ENCODE results near the gene ARID5A. TPM values are rescaled to one million over a fixed set of nuclear protein-coding genes. Genes with fewer than 3 reads are reported as not detected.

Gene ARID5A
- total RNA-seq, 1 donor, result 7.6 TPM

GRCh38 chr2:96558485-96558884, 21.9 kb downstream of the ARID5A start:
- Histone ChIP-seq H3K4me3 (ENCODE audit: insufficient read depth, low read length) (no peak overlapping the region), H3K9me3 (ENCODE audit: low read depth, low read length) (no peaks in the 10 kb centered on the region), H3K79me2 (ENCODE audit: insufficient read depth, low read length) (no peaks in the 10 kb centered on the region), H3K4me2 (ENCODE audit: insufficient read depth, low read length) (no peak overlapping the region), H3K27me3 (ENCODE audit: insufficient read depth, low read length) (no peaks in the 10 kb centered on the region), H3K27ac (ENCODE audit: low read depth, low read length) (no peak overlapping the region), H2AFZ (ENCODE audit: low read length) (no peak overlapping the region), H4K20me1 (ENCODE audit: insufficient read depth, low read length) (no peaks in the 10 kb centered on the region), H3K4me1 (ENCODE audit: insufficient read depth, low read length) (peaks cover 11% of the 10 kb centered on the region), H3K36me3 (ENCODE audit: insufficient read depth, low read length) (no peaks in the 10 kb centered on the region)
- TF ChIP-seq, protein P1, sequence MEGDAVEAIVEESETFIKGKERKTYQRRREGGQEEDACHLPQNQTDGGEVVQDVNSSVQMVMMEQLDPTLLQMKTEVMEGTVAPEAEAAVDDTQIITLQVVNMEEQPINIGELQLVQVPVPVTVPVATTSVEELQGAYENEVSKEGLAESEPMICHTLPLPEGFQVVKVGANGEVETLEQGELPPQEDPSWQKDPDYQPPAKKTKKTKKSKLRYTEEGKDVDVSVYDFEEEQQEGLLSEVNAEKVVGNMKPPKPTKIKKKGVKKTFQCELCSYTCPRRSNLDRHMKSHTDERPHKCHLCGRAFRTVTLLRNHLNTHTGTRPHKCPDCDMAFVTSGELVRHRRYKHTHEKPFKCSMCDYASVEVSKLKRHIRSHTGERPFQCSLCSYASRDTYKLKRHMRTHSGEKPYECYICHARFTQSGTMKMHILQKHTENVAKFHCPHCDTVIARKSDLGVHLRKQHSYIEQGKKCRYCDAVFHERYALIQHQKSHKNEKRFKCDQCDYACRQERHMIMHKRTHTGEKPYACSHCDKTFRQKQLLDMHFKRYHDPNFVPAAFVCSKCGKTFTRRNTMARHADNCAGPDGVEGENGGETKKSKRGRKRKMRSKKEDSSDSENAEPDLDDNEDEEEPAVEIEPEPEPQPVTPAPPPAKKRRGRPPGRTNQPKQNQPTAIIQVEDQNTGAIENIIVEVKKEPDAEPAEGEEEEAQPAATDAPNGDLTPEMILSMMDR (IDR thresholded peaks at IDR 0.05; ENCODE audit: extremely low read depth, low read depth, low read length), result no peak
- DNase-seq (ENCODE audit: insufficient read length, low spot score, missing footprints), result no peak

DNA sequence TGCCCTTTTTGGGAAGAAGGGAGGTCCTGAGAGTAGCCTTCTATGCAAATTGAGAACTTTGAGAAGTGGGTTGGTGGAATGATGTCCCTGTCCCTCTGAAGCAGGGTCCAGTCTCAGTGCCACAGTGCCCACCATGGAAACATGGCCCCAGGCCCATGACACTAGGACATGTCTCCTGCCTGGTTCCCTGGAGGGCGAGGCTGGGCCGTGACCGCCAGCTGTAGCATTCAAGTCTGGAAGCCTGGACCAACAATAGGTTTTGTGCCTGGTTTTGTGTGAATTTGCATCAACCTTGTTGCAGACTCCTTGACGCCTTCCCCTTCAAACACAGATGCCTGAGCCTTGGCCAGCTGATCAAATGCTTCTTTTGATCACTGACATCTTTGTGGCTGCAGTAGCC, 27.5 kb downstream of the ARID5A start:
- H3K4me1 ChIP-seq (ENCODE audit: insufficient read depth, low read length), result no peaks in the 10 kb centered on the region
- no peaks in the 10 kb centered on the region for H3K27me3 ChIP-seq (ENCODE audit: insufficient read depth, low read length)
- H3K4me3 ChIP-seq (ENCODE audit: insufficient read depth, low read length), result no peak overlapping the region
- H2AFZ ChIP-seq (ENCODE audit: low read length), result no peak overlapping the region
- no peaks in the 10 kb centered on the region for H3K36me3 ChIP-seq (ENCODE audit: insufficient read depth, low read length)
- DNase-seq (ENCODE audit: insufficient read length, low spot score, missing footprints), result no peak
- no peaks in the 10 kb centered on the region for H3K79me2 ChIP-seq (ENCODE audit: insufficient read depth, low read length)
- H3K9me3 ChIP-seq (ENCODE audit: low read depth, low read length), result no peaks in the 10 kb centered on the region
- no peaks in the 10 kb centered on the region for H4K20me1 ChIP-seq (ENCODE audit: insufficient read depth, low read length)
- no peak overlapping the region for H3K27ac ChIP-seq (ENCODE audit: low read depth, low read length)
- H3K4me2 ChIP-seq (ENCODE audit: insufficient read depth, low read length), result no peak overlapping the region
- TF ChIP-seq, protein P1 (IDR thresholded peaks at IDR 0.05; ENCODE audit: extremely low read depth, low read depth, low read length), result no peak

GRCh38 chr2:96564563-96564962, 28.0 kb downstream of the ARID5A start:
- H3K27ac ChIP-seq (ENCODE audit: low read depth, low read length), result no peak overlapping the region
- no peak overlapping the region for H2AFZ ChIP-seq (ENCODE audit: low read length)
- no peak overlapping the region for H3K4me3 ChIP-seq (ENCODE audit: insufficient read depth, low read length)

DNA sequence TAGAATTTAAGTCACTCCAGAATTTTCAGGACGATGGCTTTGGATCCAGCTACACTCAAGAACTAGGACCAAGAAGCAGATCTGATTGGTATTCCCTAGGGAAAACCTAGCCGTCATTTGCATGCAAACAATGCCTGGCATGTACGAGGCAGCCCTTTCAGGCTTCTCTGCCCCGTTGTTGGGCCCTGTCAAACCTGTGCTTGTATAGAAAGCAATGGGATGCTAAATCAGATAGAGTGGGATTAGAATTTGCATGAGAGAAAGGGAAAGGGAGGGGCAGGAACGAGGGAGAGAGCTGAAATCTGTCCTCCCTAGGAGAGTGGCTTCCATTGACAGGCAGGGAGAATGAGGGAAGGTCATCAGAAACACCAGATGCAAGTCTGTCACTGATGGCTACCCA, 28.6 kb downstream of the ARID5A start:
- no peak for DNase-seq (ENCODE audit: insufficient read length, low spot score, missing footprints)
- Histone ChIP-seq H3K27me3 (ENCODE audit: insufficient read depth, low read length) (no peaks in the 10 kb centered on the region), H3K4me1 (ENCODE audit: insufficient read depth, low read length) (no peaks in the 10 kb centered on the region), H4K20me1 (ENCODE audit: insufficient read depth, low read length) (no peaks in the 10 kb centered on the region), H3K79me2 (ENCODE audit: insufficient read depth, low read length) (no peaks in the 10 kb centered on the region), H3K9me3 (ENCODE audit: low read depth, low read length) (no peaks in the 10 kb centered on the region), H3K36me3 (ENCODE audit: insufficient read depth, low read length) (no peaks in the 10 kb centered on the region), H2AFZ (ENCODE audit: low read length) (no peak overlapping the region), H3K4me2 (ENCODE audit: insufficient read depth, low read length) (no peak overlapping the region), H3K4me3 (ENCODE audit: insufficient read depth, low read length) (no peak overlapping the region), H3K27ac (ENCODE audit: low read depth, low read length) (no peak overlapping the region)
- TF ChIP-seq, protein P1 (IDR thresholded peaks at IDR 0.05; ENCODE audit: extremely low read depth, low read depth, low read length), result no peak

More at GRCh38 chr2:96564563-96564962, 28.0 kb downstream of the ARID5A start:
- TF ChIP-seq, protein P1 (IDR thresholded peaks at IDR 0.05; ENCODE audit: extremely low read depth, low read depth, low read length), result no peak
- no peaks in the 10 kb centered on the region for H3K27me3 ChIP-seq (ENCODE audit: insufficient read depth, low read length)
- no peaks in the 10 kb centered on the region for H4K20me1 ChIP-seq (ENCODE audit: insufficient read depth, low read length)
- no peaks in the 10 kb centered on the region for H3K9me3 ChIP-seq (ENCODE audit: low read depth, low read length)
- no peak for DNase-seq (ENCODE audit: insufficient read length, low spot score, missing footprints)
- no peaks in the 10 kb centered on the region for H3K36me3 ChIP-seq (ENCODE audit: insufficient read depth, low read length)
- no peaks in the 10 kb centered on the region for H3K79me2 ChIP-seq (ENCODE audit: insufficient read depth, low read length)
- H3K4me2 ChIP-seq (ENCODE audit: insufficient read depth, low read length), result no peak overlapping the region
- H3K4me1 ChIP-seq (ENCODE audit: insufficient read depth, low read length), result no peaks in the 10 kb centered on the region
